GM12878 (cell line): ENCODE measurements around the gene HUNK. TPM values are rescaled to one million over a fixed set of nuclear protein-coding genes. Genes with fewer than 3 reads are reported as not detected.

Experiments used
- ATAC-seq: fragments of 200-7000 bp; cut with Tn5 transposase; 3 replicates; pipeline ENCODE4 v1.9.1; 2020; ENCODE audit warnings: mild to moderate bottlenecking, moderate library complexity
- BruUV-seq: library from RNA; stranded (reverse); fragments of 400-500 nt; replicated peaks from 2 replicates; lab custom pipeline; 2021; lab: Mats Ljungman, UMichigan
- CTCF ChIA-PET: fragments of 300-600 bp; sonication (Branson Sonifier 250); formaldehyde crosslinking; extraction: SDS; loops from one replicate; lab custom pipeline; 2021; ENCODE audit warnings: inconsistent platforms; lab: Yijun Ruan, JAX
- POLR2A ChIA-PET: fragments of 350-600 bp; formaldehyde crosslinking; extraction: SDS; loops from one replicate; lab custom pipeline; 2021; ENCODE audit warnings: inconsistent platforms; lab: Charles Lee
- RAD21 ChIA-PET: fragments of 300-600 bp; sonication (Branson Sonifier 250); formaldehyde crosslinking; loops from one replicate; lab custom pipeline; 2023; ENCODE audit warnings: antibody characterized with exemption; ENCODE audit not compliant: unreplicated experiment; lab: Charles Lee
- SMC1A ChIA-PET: fragments of 300-600 bp; sonication (Branson Sonifier 250); formaldehyde crosslinking; loops from one replicate; lab custom pipeline; 2023; ENCODE audit not compliant: unreplicated experiment, uncharacterized antibody; lab: Charles Lee
- DNase-seq: peaks from one replicate; pipeline ENCODE4 v3.0.0-alpha.2; 2011; ENCODE audit warnings: low read depth, low spot score
- FAIRE-seq: peaks from 3 replicates; lab custom pipeline; 2011; peaks lifted over from hg19 to GRCh38; lab: Jason Lieb, UNC
- H2AFZ ChIP-seq: 2 replicates; pipeline ENCODE4 v1.6.0; 2011; ENCODE audit warnings: low read depth, low read length, control low read depth; ENCODE audit not compliant: control insufficient read depth
- H3K27ac ChIP-seq: 2 replicates; pipeline ENCODE4 v1.5.1; 2011; ENCODE audit warnings: control low read depth; ENCODE audit not compliant: control insufficient read depth, insufficient read depth
- H3K27me3 ChIP-seq, 2 experiments: replicated peaks in 1 of 2; 2 replicates each; pipeline versions ENCODE4 v1.6.0 to v1.6.1; 2011; ENCODE audit warnings: low read length in 1 of 2; ENCODE audit not compliant: control insufficient read depth in 2 of 2, insufficient read depth in 2 of 2
- H3K36me3 ChIP-seq, 2 experiments: 2 replicates each; pipeline ENCODE4 v1.5.1; 2011; ENCODE audit warnings: low read length in 1 of 2; ENCODE audit not compliant: control insufficient read depth in 2 of 2, insufficient read depth in 2 of 2
- H3K4me1 ChIP-seq: 2 replicates; pipeline ENCODE4 v1.6.1; 2011; ENCODE audit warnings: mild to moderate bottlenecking, low read length, moderate library complexity, mixed read lengths; ENCODE audit not compliant: control insufficient read depth, insufficient read depth
- H3K4me2 ChIP-seq: 2 replicates; pipeline ENCODE4 v1.6.0; 2011; ENCODE audit warnings: control low read depth; ENCODE audit not compliant: control insufficient read depth, insufficient read depth
- H3K4me3 ChIP-seq: fragments of 200-600 bp; sonication (generic); 2 replicates; pipeline ENCODE4 v1.5.1; 2016
- H3K79me2 ChIP-seq: 2 replicates; pipeline ENCODE4 v1.6.0; 2011; ENCODE audit warnings: low read length; ENCODE audit not compliant: control insufficient read depth, insufficient read depth
- H3K9ac ChIP-seq: 2 replicates; pipeline ENCODE4 v1.8.0; 2011; ENCODE audit warnings: low read length, control low read depth, mixed read lengths; ENCODE audit not compliant: control insufficient read depth, insufficient read depth
- H3K9me3 ChIP-seq: replicated peaks from 3 replicates; pipeline ENCODE4 v1.5.1; 2011; ENCODE audit warnings: mild to moderate bottlenecking, low read length; ENCODE audit not compliant: control insufficient read depth, insufficient read depth
- H4K20me1 ChIP-seq: 2 replicates; pipeline ENCODE4 v1.6.0; 2011; ENCODE audit not compliant: control insufficient read depth, insufficient read depth
- BMI1 ChIP-seq: fragments of 450-650 bp; IDR thresholded peaks from 2 replicates; pipeline ENCODE4 v1.6.1; 2016; ENCODE audit warnings: mild to moderate bottlenecking, moderate library complexity, borderline replicate concordance
- ESRRA ChIP-seq: IDR thresholded peaks from 2 replicates; pipeline ENCODE4 v1.6.1; 2012; ENCODE audit warnings: mild to moderate bottlenecking, low read length, improper control_type of control experiment
- HCFC1 ChIP-seq: fragments of 150-350 bp; IDR thresholded peaks from 2 replicates; pipeline ENCODE4 v1.6.1; 2014; ENCODE audit warnings: low read length
- KAT2A ChIP-seq: conservative IDR thresholded peaks from 2 replicates; pipeline ENCODE4 v1.6.1; 2011; ENCODE audit warnings: low read depth, low read length; ENCODE audit not compliant: control insufficient read depth
- LARP7 ChIP-seq: fragments of 450-650 bp; IDR thresholded peaks from 2 replicates; pipeline ENCODE4 v1.6.1; 2017; ENCODE audit warnings: mild to moderate bottlenecking
- MTA3 ChIP-seq: IDR thresholded peaks from 2 replicates; pipeline ENCODE4 v1.6.1; 2012; ENCODE audit warnings: low read length, inconsistent platforms, borderline replicate concordance
- MYC ChIP-seq: IDR thresholded peaks from 2 replicates; pipeline ENCODE4 v1.6.1; 2011; ENCODE audit warnings: mild to moderate bottlenecking, low read length, moderate library complexity, inconsistent platforms; ENCODE audit not compliant: insufficient read depth, insufficient replicate concordance, insufficient read length, severe bottlenecking
- NR2F1 ChIP-seq: fragments of 450-650 bp; conservative IDR thresholded peaks from 2 replicates; pipeline ENCODE4 v1.6.1; 2017; ENCODE audit warnings: mild to moderate bottlenecking
- PAX8 ChIP-seq: fragments of 450-650 bp; IDR thresholded peaks from 2 replicates; pipeline ENCODE4 v1.6.1; 2017; ENCODE audit warnings: mild to moderate bottlenecking, moderate library complexity
- PKNOX1 ChIP-seq: fragments of 450-650 bp; IDR thresholded peaks from 2 replicates; pipeline ENCODE4 v1.6.1; 2016; ENCODE audit warnings: mild to moderate bottlenecking
- RELA ChIP-seq: fragments of 450-650 bp; IDR thresholded peaks from 2 replicates; pipeline ENCODE4 v1.8.0; 2014; ENCODE audit warnings: borderline replicate concordance; ENCODE audit not compliant: partially characterized antibody
- RELB ChIP-seq: fragments of 450-650 bp; IDR thresholded peaks from 2 replicates; pipeline ENCODE4 v1.6.1; 2017; ENCODE audit warnings: low read depth, mild to moderate bottlenecking, moderate library complexity
- SRF ChIP-seq, 2 experiments: IDR thresholded peaks; 2 replicates each; pipeline ENCODE4 v1.6.1; 2011; ENCODE audit warnings: low read depth in 2 of 2, low read length in 2 of 2, mild to moderate bottlenecking in 1 of 2, moderate library complexity in 1 of 2
- ZBTB4 ChIP-seq: fragments of 450-650 bp; formaldehyde crosslinking; IDR thresholded peaks from 2 replicates; pipeline ENCODE4 v1.4.0; 2022; ENCODE audit warnings: mild to moderate bottlenecking, moderate library complexity
- ZNF274 ChIP-seq: IDR thresholded peaks from one replicate; pipeline ENCODE4 v1.8.0; 2011; ENCODE audit not compliant: insufficient read length, insufficient read depth
- WGBS: methylation state at CpG from one replicate; pipeline ENCODE4 v1.1.6; 2016; ENCODE audit warnings: low lambda C conversion rate; ENCODE audit not compliant: insufficient replicate concordance, insufficient coverage; ENCODE audit errors: missing lambda C conversion rate; 5-methylcytosine and 5-hydroxymethylcytosine counted together
- in situ Hi-C: fragments of 300-500 bp; cut with MboI; formaldehyde crosslinking; loops from 9 replicates; pipeline ENCODE4 v1.14.3; 2018; ENCODE audit warnings: mixed read lengths
- intact Hi-C: fragments of 100-400 bp; cut with micrococcal nuclease; formaldehyde crosslinking; loops from one replicate; pipeline ENCODE4 v1.14.2; 2022; ENCODE audit not compliant: unreplicated experiment
- polyA plus RNA-seq, 11 experiments: library from polyadenylated mRNA; depleted of rRNA in 4 of 11; unstranded in 6 of 11; stranded (reverse) in 5 of 11; fragments of >200 nt; fragmentation: Nextera tagmentation in 4 of 11; fragmentation: Illumina TruSeq in 1 of 11; extraction: Ambion mirVana in 4 of 11; extraction: Trizol in 1 of 11; gene quantifications; 1 replicate in 1 of 11; 2 replicates in 10 of 11; pipeline versions ENCODE4 v1.2.1 to v1.2.3, GENCODE V29; 2011 to 2016; ENCODE audit warnings: inconsistent platforms in 2 of 11, missing spikeins in 2 of 11, low read depth in 1 of 11
- total RNA-seq, 4 experiments: library from RNA; depleted of rRNA in 3 of 4; stranded (reverse); fragments of >200 nt in 3 of 4; fragmentation: Illumina TruSeq in 1 of 4; extraction: Trizol in 1 of 4; gene quantifications; 2 replicates each; pipeline versions ENCODE4 v1.2.1 to v1.2.3, GENCODE V29; 2013 to 2021

The HUNK gene
- total and polyA plus RNA-seq, 10 of the 15 experiments (the other 5 are each of a cell fraction or from before 2014, with no cell fraction given), result under 0.01 to 0.14 (median 0.03) TPM; not detected in 7

GRCh38 chr21:31887391-31887841, 14.6 kb downstream of the HUNK start:
- no peak overlapping the region for H3K4me2 ChIP-seq
- intact Hi-C loops (no loop called here), in situ Hi-C loops (no loop called here)
- CTCF ChIA-PET, result no interaction called here
- no peaks in the 10 kb centered on the region for H3K4me1 ChIP-seq
- RAD21 ChIA-PET, result no interaction called here
- no peak overlapping the region for H3K4me3 ChIP-seq
- no peak for TF ChIP-seq NR2F1
- TF ChIP-seq ESRRA, result no peak
- TF ChIP-seq RELA, result no peak
- no peak for TF ChIP-seq PKNOX1
- TF ChIP-seq ZBTB4 (CRISPR knock-in tag), result no peak
- no peak for TF ChIP-seq BMI1
- no peak for TF ChIP-seq RELB
- TF ChIP-seq MTA3, result no peak
- TF ChIP-seq ZNF274, result no peak
- TF ChIP-seq KAT2A, result no peak
- no peak for TF ChIP-seq HCFC1
- TF ChIP-seq PAX8, result no peak
- TF ChIP-seq MYC, result no peak
- no peak for TF ChIP-seq SRF (IDR thresholded peaks at IDR 0.05; ENCODE audit: low read depth in 2 of 2, low read length in 2 of 2)
- TF ChIP-seq LARP7, result no peak
- no peaks in the 10 kb centered on the region for H3K36me3 ChIP-seq
- H3K9ac ChIP-seq, result no peak overlapping the region
- no peaks in the 10 kb centered on the region for H4K20me1 ChIP-seq
- no peak for ATAC-seq
- POLR2A ChIA-PET, result no interaction called here
- no peak for FAIRE-seq
- H3K9me3 ChIP-seq, result no peaks in the 10 kb centered on the region; the same call in 2 of the 3 replicates
- BruUV-seq, result no TSS peak
- 65% methylated on average over 13 of the region's 13 CpGs for WGBS
- no peak for DNase-seq
- no peaks in the 10 kb centered on the region; a peak in 1 of 4 replicates for H3K27me3 ChIP-seq
- H3K79me2 ChIP-seq, result no peaks in the 10 kb centered on the region
- H2AFZ ChIP-seq, result no peak overlapping the region
- H3K27ac ChIP-seq, result no peak overlapping the region
- SMC1A ChIA-PET, result no interaction called here
